GM19025 (cell line): ENCODE measurements around the gene TMEM255B.
"Not testable (repeated sequence)": the region's sequence is repeated elsewhere in the genome, so short reads cannot be mapped to it uniquely, and the experiment has no call there.

Source experiments
- ATAC-seq: cut with Tn5 transposase; IDR thresholded peaks from one replicate; pipeline ENCODE4 v1.9.1; 2021; ENCODE audit warnings: mild to moderate bottlenecking, low read depth, moderate library complexity; ENCODE audit not compliant: unreplicated experiment

The TMEM255B gene

DNA sequence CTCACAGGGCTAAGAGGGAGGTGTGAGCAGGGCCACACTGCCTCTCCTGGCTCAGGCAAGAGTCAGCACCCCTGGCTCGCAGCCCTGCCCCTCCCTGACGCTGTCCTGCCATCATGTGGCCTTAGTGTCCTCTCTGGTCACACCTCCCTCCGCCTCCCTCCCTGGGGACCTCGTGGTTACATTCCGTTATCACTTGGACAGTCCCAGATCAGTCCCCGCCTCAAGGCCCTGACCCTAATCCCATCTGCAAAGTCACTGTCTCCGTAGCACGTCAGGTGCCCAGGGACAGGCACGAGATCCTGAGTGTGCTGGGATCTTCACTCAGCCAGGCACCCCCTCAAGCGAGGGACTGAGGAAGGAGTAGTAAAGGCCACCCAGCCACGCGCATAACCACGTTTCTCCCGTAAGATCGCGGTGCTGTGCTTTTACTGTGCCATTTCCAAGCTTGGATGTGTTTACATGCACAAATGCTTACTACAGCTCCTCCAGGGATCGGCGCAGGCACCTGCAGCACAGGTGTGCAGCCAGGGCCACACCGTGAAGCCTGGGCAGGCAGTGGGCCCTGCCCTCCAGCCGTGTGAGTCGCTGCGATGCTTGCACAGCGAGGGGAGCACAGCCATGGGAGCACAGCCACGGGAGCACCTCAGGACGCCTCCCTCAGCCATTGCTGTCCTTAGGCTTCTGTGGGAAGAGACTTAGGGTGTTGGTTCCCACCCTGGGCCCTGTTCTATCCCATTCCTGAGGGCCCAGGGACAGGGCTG lies 10.7 kb upstream of the TMEM255B start:
- ATAC-seq, result no peak

DNA sequence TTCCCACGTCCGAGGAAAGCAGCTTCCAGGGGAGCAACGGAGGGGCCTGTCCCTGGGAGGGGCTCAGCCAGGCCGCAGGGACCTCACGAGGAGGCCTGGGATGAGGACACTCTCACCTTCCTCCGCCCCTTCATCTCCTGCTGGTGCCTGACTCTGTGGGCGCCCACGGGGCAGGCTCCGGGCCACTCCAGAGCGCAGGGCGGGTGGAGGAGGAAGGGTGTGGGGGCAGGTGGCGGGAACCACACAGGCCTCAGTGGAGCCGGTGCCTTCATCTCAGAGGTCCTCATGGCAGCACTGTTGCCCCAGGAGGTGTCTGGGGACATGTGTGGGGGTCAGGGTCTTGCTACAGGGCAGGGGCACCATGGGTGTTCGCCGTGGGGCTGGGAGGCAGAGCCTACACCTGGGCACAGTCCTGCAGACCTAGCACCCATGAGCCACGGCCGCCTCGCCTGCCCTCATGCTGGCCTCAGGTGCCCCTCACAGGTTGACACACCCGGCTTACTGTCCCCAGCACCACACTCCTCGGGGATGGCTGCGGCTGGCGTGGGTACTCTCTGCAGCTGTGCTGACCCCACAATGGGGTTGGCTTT lies 10.1 kb upstream of the TMEM255B start:
- no peak for ATAC-seq

GRCh38 chr13:113749507-113749906 lies 9.5 kb upstream of the TMEM255B start:
- no peak for ATAC-seq

DNA sequence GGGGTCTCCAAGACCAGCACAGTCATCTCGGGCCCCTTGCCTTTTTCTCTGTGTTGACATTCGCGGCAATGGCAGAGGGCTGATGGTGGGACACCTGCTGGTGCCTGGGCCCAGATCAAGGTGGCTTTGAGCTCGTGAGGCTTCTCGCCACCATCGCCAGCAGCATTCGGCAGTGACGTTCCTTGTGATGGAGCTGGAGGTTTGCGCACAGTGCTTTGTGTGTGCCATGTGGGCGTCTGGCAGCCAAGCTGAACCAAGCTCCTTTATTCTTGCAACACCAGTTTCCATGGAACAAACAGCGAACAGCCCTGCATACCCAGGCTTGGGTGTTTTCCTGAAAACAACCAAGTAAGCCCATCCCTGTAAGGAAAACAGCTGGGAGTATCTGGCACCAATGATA lies 9.1 kb upstream of the TMEM255B start:
- no peak for ATAC-seq

GRCh38 chr13:113750554-113751399 lies 8.2 kb upstream of the TMEM255B start:
- no peak for ATAC-seq

- no peak for ATAC-seq
Observed at GRCh38 chr13:113751491-113751890, 7.5 kb upstream of the TMEM255B start.

DNA sequence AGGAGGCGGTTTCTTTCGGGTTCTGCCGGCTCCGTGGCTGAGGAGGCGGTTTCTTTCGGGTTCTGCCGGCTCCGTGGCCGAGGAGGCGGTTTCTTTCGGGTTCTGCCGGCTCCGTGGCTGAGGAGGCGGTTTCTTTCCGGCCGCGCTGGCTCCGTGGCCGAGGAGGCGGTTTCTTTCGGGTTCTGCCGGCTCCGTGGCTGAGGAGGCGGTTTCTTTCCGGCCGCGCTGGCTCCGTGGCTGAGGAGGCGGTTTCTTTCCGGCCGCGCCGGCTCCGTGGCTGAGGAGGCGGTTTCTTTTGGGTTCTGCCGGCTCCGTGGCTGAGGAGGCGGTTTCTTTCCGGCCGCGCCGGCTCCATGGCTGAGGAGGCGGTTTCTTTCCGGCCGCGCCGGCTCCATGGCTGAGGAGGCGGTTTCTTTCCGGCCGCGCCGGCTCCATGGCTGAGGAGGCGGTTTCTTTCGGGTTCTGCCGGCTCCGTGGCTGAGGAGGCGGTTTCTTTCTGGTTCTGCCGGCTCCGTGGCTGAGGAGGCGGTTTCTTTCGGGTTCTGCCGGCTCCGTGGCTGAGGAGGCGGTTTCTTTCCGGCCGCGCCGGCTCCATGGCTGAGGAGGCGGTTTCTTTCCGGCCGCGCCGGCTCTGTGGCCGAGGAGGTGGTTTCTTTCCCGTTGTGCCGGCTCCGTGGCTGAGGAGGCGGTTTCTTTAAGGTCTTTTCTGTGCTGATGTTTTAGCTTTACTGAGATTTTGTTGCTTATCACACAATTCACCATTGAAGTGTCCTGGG lies 6.6 kb upstream of the TMEM255B start:
- not testable (repeated sequence) for ATAC-seq

GRCh38 chr13:113753171-113753570 lies 5.9 kb upstream of the TMEM255B start:
- ATAC-seq, result no peak

DNA sequence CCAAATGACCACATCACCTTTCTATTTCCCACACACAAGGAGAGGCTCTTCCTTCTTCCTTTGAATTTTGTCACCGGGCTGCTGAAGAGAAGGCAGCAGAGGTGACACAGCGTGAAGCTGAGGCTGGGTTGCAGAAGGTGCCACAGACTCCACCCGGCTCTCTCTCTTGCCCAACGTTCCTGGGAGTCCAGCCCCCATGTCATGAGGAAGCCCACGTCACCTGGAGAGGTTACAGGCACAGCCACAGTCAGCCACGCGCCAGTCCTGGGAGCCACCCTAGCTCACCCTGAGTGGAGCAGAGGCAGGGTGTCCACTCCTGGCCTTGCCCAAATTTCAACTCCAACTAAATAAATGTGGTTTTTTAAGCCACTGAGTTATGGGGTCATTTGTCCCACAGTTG lies 4.8 kb upstream of the TMEM255B start:
- ATAC-seq, result no peak

GRCh38 chr13:113754691-113755090 lies 4.3 kb upstream of the TMEM255B start:
- no peak for ATAC-seq

GRCh38 chr13:113756441-113757097 lies 2.5 kb upstream of the TMEM255B start:
- ATAC-seq, result no peak

- ATAC-seq, result no peak
Observed at GRCh38 chr13:113759525-113760137, 605 bp downstream of the TMEM255B start.

GRCh38 chr13:113761136-113761535 lies 2.1 kb downstream of the TMEM255B start:
- ATAC-seq, result no peak

DNA sequence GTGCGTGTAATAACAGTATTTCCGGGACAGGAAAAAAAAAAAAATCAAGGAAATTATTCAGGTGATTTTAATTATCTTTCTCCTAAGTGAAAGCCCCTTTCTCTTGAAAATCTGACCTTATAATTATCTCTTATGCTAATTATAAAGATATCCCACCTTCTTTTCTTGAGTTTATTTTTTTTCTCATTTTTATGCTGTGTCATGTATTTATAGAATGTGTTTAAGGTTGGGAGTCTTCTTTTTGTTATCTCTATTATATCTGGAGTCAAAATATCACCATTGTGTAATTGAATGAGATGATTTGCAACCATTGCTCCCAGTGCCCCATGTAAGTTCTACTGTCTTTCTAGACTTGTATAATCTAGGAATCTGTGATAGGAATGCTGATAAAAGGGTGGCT lies 3.0 kb downstream of the TMEM255B start:
- ATAC-seq, result no peak

- no peak for ATAC-seq
Observed at GRCh38 chr13:113762538-113762937, 3.5 kb downstream of the TMEM255B start.

DNA sequence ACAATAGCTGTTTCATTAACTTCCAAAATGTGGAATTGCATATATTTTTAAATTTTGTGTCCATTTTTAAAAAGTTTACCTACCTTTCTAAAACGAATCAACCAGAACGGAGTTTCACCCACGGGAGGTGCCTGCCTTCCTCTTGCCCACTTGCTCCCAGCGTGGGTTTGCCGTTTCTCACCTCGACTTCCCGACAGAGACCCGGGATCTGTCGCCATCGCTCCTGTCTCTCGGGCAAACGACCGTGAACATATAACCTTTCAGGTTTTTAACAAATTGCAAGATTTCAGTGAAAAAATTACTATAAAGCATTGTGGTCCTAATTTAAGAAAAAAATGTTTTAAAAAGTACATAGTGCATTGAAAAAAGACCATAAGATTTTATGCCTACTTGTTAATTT lies 4.2 kb downstream of the TMEM255B start:
- ATAC-seq, result no peak

DNA sequence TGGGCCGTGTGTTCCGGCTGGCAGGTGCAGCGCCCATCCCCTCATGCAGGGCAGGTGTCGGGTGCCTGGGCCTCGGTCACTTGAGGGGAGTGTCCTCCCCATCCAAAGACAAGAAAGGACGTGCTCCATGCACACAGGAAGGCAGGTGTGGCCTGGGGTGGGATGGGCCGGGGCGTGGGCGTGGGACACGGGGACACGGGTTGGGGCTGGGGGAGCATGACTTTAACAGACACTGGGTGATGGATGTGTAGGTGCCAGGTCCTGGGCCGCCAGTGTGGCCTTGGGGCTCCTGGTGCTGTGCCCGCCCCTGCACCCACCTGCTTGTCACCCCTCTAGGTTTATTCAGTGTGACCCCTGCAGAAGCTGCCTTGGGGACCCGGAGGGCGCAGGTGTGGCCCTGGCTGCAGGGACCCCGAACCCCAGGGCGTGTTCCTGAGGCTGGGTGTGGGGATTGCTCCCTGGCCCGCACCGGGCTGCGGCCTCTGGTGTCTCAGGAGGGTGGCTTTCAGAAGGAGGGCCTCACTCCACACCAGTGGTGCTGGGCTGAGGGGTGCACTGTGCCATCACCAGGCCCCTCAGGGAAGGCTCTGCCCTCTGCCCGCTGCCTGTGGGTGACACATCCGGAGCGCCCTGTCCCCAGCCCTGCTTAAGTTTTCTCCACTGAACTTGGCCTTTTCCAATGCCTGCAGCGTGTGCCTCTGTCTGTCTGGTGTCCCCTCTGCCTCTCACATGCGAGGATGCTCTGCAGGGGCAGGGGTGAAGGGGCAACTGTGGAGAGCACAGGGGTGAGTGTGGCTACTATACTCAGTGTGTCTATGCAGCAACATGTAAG lies 5.2 kb downstream of the TMEM255B start:
- ATAC-seq, result no peak

DNA sequence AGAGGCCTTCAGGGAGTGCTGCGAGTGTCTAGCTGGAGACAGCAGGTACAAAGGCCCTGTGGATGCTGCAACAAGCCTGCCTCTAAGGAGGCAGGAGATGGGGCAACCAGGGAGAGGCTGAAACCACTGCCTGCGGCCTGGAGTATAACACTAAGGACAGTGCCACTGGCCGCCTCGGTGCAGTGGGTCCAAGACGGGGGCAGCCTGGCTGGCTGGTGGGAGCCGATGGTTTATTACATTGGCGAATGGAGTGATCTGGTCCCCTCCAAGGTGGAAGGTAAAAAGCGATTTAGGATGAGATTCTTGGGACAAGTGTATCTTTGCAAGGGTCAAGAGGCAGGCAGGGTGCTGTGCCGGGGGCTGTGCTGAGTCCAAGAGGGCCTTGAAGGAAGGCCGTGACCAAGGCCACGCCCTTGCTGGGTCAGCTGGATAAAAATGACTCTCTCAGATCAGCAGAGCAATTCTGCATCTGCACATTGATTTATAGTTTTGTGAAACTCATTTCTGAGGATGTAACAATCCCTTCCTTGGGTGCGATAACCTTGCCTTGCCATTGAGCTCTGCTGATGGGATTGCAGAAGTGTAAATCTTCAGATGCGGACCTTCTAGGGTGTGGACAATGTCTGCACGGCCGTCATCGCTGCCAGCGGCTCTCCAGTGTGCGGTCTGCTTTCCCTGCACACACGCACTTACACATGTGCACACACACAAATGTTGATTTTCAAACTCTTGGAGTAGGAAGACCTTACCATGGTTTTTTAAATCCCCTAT lies 6.0 kb downstream of the TMEM255B start:
- no peak for ATAC-seq
